Measurements from ENCODE around the gene ELMO1. TPM values are rescaled to one million over a fixed set of nuclear protein-coding genes. Genes with fewer than 3 reads are reported as not detected.

ELMO1 gene
- total RNA-seq, 4 donors from 2014 or later: 58.7 to 293 (median 81.0) TPM

DNA sequence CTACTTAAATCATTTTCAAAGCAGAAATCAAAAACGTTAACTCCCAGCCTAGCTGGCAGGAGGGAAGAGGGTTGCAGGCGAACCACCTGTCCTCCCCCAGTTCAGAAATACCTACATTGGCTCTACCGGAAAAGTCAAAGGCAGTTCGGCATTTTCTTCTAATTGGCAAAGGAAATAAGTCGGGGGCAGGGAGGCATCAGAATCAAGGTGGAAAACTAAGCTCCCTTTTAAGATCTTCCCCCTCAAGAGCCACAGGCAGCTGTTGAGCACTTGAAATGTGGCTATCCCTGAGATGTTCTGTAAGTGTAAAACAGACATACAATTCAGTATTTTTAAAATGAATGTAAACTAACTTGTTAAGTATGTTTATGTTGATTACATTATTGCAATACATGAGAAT lies 957 bp upstream of the ELMO1 start:
- TF ChIP-seq, protein P1, sequence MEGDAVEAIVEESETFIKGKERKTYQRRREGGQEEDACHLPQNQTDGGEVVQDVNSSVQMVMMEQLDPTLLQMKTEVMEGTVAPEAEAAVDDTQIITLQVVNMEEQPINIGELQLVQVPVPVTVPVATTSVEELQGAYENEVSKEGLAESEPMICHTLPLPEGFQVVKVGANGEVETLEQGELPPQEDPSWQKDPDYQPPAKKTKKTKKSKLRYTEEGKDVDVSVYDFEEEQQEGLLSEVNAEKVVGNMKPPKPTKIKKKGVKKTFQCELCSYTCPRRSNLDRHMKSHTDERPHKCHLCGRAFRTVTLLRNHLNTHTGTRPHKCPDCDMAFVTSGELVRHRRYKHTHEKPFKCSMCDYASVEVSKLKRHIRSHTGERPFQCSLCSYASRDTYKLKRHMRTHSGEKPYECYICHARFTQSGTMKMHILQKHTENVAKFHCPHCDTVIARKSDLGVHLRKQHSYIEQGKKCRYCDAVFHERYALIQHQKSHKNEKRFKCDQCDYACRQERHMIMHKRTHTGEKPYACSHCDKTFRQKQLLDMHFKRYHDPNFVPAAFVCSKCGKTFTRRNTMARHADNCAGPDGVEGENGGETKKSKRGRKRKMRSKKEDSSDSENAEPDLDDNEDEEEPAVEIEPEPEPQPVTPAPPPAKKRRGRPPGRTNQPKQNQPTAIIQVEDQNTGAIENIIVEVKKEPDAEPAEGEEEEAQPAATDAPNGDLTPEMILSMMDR (IDR thresholded peaks at IDR 0.05): no peak
- ATAC-seq (ENCODE audit: low FRiP score): no peak
- no peak for DNase-seq (ENCODE audit: low spot score)

DNA sequence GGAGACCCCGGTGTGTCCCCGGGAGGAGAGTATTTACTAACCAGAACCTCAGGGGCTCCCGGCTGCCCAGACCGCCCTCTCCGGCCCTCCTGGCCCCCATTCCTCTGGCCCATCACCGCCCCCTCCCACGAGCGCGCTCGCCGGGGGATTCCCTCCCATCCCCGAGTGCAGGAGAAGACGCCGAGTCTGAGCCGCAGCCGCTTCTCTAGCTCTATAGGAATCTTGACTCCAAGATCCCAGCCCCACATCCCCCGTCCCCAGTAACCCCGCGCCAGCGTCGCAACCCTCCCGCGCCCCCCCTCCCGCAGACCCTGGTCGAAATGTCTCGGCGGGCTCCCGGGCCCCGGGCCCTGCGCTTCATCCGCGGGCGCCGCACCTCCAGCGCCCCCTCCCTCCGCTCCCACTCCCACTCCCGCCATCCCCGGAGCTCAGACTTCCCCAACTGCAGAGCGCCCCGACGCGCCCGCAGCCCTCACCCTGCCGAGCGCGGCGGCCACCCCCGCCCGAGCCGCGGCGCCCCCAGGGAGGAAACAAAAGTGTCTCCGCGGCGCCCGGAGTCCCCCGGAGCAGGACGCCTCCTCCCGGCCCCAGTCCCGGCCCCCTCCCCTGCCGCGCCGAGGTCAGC lies 541 bp downstream of the ELMO1 start:
- DNase-seq (ENCODE audit: low spot score): no peak
- TF ChIP-seq, protein P1 (IDR thresholded peaks at IDR 0.05): no peak
- ATAC-seq (ENCODE audit: low FRiP score): peak; percentile 22

DNA sequence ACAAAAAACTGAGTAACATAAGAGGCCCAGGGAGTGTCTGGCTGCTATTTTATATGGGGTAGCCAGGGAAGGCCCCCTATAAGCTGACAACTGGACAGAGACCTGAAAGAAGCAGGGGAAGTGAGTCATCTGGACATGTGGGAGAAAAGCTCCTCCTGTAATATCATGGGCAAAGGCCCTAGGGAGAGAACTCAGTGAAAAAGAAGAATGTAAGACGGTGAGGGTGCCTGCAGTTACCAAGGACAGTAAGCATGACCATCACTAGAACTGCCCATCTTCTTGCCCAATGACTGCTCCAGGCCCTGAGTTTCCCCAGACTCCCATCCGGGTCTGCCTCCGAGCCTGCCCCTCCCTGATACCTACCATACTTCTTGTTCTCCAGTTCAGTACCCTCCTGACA lies 2.3 kb downstream of the ELMO1 start:
- no peak for DNase-seq (ENCODE audit: low spot score)
- TF ChIP-seq, protein P1 (IDR thresholded peaks at IDR 0.05): no peak
- no peak for ATAC-seq (ENCODE audit: low FRiP score)

DNA sequence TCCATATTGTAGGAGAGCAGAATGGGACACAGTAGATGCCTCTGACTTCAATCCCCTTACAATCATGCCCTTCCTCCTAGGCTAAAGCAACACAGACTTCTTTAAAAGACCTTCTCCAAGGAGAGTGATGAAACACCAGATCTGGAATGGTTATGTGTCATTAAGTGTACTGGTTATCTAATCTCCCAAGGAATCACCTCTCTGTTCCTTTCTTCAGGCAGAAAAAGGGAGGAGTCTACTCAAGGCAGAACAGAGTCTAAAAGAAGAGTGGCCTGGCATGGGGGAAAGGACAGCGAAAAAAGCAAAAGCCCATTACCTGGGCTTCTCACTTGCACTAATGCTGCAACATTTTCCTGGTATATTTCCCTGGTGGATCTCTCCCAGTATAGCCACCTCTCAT lies 2.9 kb downstream of the ELMO1 start:
- DNase-seq (ENCODE audit: low spot score): no peak

DNA sequence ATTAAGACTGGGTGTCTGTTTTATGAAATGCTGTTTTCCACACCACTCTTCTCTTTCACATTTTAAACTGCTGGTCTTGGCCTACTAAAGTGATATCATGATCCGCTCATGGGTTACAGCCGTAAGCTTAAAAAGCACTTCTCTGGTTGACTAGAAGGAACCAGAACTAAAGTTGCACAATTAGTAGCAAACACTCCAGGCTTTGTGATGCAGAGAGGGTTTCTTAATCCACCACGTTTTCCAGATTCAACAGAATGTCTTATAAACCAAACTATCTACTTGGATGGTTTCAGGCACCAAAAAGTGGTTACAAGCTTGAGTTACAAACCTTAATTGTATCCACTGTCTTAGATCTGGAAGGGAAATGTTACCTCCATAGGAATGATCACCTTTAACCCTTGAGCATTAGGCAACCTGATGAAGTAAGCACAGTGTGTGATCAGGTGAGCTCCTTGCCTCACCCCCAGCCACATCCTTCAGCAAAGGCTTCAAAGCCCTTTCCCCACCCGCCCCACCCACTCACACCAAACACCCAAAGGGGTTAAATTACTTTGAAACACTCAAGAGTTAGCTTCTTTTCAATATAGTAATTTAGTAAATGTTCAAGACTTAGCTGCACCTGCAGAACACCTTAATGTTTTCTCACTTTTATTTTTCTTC lies 3.5 kb downstream of the ELMO1 start:
- TF ChIP-seq, protein P1 (IDR thresholded peaks at IDR 0.05): no peak
- no peak for DNase-seq (ENCODE audit: low spot score)
- ATAC-seq (ENCODE audit: low FRiP score): no peak

More for the DNA sequence above, 2.9 kb downstream of the ELMO1 start:
- TF ChIP-seq, protein P1 (IDR thresholded peaks at IDR 0.05): no peak
- no peak for ATAC-seq (ENCODE audit: low FRiP score)

DNA sequence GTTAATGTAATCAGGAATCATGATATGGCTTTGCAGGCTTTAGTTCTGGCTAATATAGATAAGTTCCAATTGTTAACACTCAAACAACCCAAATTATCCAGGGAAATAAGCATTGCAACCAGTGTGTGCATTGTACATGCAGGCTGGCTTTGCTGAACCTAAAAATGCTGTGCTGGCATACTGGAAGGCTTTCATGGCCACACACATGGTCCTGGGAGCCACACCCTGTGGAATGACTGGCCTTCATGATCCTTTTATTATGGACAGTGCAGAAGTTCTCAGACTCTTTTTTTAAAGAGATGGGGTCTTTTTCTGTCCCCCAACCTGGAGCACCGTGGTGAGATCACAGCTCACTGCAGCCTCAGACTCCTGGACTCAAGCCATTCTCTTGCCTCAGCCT lies 5.0 kb downstream of the ELMO1 start:
- TF ChIP-seq, protein P1 (IDR thresholded peaks at IDR 0.05): no peak
- DNase-seq (ENCODE audit: low spot score) (no peak), ATAC-seq (ENCODE audit: low FRiP score) (no peak)

DNA sequence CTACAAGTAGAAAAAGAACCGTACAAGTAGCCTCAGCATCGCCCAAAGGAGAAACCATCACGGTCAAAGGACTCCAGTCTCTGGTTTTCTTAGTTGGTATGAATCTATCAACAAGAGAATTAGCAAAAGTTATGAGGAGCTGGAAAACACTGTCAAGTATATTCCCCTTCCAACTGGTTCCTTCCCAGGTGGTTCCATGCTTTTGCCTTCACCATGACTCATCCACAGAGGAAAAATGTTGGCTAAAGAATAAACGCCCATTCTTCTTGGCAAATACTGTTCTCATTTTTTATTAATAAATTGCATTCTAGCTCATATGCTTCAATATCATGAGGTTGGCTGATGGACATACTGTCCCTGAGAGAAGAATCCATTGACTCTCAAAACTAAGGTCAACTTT lies 6.4 kb downstream of the ELMO1 start:
- TF ChIP-seq, protein P1 (IDR thresholded peaks at IDR 0.05): no peak
- DNase-seq (ENCODE audit: low spot score) (no peak), ATAC-seq (ENCODE audit: low FRiP score) (no peak)
